Limb (tissue), 2 donors: ENCODE measurements around the gene GPX4.

ENCODE experiments used
- DNase-seq, 2 donors: peaks; one replicate each; pipeline ENCODE4 v3.0.0-alpha.2; 2016; ENCODE audit errors: extremely low spot score in 2 of 2

The GPX4 gene, protein sequence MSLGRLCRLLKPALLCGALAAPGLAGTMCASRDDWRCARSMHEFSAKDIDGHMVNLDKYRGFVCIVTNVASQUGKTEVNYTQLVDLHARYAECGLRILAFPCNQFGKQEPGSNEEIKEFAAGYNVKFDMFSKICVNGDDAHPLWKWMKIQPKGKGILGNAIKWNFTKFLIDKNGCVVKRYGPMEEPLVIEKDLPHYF

DNA sequence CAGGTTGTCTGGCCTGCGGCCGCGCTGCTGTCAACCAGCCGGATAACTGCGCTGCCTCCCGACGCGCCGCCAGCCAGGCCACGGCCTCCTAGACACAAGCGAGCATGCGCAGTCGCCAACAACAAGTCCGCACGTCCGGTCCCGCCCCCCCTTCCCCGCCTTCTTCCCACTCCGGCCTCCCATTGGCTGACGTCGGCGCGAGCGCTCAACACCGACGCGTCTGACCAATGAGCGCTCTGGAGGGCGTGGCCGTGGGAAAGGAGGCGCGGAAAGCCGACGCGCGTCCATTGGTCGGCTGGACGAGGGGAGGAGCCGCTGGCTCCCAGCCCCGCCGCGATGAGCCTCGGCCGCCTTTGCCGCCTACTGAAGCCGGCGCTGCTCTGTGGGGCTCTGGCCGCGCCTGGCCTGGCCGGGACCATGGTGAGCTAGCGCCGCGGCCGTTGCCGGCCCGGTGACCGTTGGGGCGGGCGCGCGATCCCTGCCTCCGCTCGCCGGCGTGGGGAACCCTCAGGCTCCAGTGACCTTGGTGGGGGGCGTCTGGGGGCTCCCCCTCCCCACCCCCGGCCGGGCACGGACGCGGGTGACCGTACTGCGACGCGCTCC, at the start of gene GPX4:
GPX4 (plus strand) TSS at position 287 of the 603 bp plus-strand sequence; CDS start at position 337, 50 bp downstream.
- DNase-seq = peak; percentile 99 to 100

DNA sequence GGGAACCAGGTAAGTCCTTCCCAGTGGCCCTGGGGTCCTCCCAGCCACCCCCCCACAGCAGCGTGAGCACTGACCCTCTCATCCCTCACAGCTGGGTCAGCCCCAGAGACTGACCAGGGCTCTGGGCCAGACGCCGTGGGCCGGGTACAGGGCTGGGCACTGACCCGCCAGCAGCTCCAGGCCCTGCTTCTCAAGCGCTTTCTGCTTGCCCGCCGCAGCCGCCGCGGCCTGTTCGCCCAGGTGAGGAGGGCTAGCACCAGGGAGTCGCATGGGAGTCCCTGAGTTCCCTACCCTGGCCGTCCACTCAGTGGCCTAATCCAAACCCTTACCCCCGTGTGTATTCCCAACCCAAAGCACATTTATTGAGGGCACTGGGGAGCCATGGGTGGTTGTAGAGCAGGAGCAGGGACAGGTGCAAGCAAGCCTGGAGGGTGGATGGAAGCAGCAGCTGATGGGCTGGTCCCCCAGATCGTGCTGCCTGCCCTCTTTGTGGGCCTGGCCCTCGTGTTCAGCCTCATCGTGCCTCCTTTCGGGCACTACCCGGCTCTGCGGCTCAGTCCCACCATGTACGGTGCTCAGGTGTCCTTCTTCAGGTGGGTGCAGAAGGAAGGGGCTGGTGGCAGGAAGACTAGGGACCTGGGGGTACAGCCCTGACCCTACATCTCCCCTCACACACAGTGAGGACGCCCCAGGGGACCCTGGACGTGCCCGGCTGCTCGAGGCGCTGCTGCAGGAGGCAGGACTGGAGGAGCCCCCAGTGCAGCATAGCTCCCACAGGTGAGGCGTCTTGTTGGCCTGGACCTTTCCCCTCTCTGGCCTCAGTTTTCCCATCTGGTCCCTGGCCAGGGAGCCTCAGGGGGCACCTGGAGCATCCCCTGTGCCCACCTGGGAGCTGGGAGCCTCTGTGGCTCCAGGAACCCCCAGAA, 49.4 kb upstream of the GPX4 start:
- DNase-seq = no peak

DNA sequence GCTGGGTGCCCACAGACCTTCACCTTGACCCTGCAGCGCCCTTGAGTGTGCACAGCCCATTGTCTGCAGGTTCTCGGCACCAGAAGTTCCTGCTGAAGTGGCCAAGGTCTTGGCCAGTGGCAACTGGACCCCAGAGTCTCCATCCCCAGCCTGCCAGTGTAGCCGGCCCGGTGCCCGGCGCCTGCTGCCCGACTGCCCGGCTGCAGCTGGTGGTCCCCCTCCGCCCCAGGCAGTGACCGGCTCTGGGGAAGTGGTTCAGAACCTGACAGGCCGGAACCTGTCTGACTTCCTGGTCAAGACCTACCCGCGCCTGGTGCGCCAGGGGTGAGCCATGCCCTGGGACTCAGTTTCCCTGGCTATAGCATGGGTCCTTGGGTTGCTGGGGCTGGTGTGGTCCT, 48.8 kb upstream of the GPX4 start:
- no peak for DNase-seq

DNA sequence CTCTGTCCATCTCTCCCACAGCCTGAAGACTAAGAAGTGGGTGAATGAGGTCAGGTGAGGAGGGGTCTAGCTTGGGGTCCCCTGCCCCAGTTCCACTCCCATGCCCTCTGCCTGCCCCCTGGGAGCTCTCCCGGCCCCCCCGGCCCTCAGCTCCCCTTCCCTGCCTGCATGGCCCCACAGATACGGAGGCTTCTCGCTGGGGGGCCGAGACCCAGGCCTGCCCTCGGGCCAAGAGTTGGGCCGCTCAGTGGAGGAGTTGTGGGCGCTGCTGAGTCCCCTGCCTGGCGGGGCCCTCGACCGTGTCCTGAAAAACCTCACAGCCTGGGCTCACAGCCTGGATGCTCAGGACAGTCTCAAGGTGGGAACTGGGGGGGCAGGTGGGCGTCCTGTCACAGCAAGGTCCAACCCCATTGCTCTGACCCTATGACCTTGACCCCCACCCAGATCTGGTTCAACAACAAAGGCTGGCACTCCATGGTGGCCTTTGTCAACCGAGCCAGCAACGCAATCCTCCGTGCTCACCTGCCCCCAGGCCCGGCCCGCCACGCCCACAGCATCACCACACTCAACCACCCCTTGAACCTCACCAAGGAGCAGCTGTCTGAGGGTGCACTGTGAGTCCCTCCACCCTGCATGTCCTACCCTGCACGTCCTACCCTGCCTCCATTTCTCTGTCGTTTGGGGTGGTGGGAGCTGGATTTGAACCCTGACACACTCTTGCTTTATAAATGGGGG, 47.7 kb upstream of the GPX4 start:
- no peak for DNase-seq

DNA sequence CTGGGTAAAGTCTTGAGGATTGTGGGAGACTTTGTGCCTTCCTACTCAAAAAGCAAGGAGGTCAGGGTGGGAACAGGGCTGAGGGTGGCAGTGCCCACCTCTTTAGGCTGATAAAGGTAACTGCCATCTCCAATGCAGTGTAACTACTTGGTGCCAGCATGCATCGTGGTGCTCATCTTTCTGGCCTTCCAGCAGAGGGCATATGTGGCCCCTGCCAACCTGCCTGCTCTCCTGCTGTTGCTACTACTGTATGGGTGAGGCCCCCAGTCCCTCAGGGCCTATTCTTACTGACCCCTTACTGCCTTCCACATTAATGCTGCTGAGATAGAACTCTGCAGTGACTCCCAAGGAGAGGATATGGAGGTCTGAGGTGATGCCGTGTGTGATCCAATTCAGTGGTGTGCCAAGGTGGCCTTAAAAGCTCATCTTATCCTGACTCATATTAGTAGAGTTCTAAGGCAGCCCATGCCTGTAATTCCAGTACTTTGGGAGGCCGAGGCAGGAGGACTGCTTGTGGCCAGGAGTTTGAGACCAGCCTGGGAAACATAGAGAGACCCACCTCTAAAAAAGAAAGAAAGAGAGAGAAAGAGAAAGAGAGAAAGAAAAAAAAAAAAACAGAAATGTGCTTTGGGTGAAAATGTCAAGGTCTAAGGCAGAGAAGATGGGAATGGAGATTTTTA, 46.5 kb upstream of the GPX4 start:
- DNase-seq = no peak

DNA sequence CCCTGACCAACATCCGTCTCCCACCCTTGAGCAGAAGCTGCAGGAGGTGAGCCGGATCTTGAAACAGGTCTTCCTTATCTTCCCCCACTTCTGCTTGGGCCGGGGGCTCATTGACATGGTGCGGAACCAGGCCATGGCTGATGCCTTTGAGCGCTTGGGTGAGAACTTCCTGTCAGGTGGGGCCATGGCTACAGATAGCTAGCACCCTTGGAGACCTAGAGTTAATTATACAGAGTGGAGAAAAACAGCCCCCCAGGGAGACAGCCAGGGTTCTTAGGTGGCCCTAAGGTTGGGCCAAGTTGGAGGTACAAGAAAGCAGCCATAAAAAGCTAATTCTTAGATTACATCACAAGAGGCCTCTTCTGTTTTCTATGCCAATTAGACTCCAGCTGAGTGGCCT, 45.7 kb upstream of the GPX4 start:
- no peak for DNase-seq

DNA sequence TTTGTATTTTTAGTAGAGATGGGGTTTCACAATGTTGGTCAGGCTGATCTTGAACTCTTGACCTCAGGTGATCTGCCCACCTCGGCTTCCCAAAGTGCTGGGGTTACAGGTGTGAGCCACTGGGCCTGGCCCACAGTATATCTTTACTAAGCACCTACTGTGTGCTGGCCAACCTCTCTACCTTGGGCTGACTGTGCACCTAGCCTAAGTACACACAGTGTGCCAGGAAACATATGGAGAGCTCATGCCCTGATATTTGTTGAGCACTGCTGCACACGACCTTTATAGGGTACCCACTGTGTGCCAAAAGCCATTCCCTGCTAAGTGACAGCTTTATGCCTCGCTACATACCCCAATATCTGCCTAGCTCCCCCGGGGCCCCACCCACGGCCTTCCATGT, 43.1 kb upstream of the GPX4 start:
- no peak for DNase-seq

DNA sequence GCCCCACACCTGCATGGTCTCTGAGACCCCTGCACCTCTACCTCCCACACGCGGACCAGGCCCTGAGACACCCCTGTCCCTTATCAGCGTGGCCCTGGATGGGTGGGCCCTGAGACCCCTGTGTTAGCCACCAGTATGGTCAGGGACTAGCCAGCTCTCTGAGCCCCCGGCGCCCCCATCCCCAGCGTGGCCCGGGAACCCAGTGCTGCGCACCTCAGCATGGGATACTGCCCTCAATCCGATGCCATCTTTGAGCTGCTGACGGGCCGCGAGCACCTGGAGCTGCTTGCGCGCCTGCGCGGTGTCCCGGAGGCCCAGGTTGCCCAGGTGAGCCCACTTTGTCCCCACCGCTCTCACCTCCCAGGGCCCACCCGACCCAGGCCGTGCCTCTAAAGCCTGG, 41.8 kb upstream of the GPX4 start:
- DNase-seq = no peak

DNA sequence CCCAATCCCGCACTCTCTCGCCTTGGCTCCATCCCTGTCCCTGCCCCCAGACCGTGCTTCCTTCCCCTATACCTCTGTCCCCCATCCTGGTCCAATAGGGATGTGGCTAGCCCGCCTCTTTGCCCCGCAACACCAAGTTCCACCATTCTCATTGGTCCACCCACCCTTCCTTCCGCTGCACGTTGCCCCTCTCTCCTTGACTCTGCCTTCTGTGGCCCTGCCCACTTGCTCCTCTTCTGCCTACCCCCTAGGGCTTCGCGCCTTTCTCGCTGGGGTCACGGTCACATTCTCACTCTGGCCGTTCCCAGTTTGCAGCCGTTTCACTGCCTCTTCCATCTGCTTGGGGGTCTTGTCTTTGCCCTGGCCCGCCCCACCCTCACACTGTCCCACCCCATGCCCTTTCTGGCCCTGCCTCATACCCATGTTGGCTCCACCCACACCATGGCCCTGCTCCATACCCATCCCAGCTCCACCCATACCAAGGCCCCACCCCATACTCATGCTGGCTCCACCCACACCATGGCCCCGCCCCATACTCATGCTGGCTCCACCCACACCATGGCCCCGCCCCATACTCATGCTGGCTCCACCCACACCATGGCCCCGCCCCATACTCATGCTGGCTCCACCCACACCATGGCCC, 41.3 kb upstream of the GPX4 start:
- no peak for DNase-seq

DNA sequence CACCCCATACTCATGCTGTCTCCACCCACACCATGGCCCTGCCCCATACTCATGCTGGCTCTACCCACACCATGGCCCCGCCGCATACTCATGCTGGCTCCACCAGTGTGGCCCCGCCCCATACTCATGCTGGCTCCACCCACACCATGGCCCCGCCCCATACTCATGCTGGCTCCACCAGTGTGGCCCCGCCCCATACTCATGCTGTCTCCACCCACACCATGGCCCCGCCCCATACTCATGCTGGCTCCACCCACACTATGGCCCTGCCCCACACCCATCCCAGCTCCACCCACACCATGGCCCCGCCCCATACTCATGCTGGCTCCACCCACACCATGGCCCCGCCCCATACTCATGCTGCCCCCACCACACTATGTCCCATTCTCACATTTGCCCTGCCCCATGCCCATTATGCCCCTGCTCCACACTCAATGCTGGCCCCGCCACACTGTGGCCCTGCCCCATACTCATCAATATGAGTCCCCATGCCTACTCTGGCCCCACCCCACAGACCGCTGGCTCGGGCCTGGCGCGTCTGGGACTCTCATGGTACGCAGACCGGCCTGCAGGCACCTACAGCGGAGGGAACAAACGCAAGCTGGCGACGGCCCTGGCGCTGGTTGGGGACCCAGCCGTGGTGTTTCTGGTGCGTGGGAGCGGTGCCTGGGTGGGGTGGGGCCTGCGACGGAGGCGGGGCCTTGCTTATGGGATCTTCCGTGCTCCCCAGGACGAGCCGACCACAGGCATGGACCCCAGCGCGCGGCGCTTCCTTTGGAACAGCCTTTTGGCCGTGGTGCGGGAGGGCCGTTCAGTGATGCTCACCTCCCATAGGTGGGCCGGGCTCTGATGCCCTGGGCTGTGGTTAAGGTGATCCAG, 40.5 kb upstream of the GPX4 start:
- DNase-seq = no peak

DNA sequence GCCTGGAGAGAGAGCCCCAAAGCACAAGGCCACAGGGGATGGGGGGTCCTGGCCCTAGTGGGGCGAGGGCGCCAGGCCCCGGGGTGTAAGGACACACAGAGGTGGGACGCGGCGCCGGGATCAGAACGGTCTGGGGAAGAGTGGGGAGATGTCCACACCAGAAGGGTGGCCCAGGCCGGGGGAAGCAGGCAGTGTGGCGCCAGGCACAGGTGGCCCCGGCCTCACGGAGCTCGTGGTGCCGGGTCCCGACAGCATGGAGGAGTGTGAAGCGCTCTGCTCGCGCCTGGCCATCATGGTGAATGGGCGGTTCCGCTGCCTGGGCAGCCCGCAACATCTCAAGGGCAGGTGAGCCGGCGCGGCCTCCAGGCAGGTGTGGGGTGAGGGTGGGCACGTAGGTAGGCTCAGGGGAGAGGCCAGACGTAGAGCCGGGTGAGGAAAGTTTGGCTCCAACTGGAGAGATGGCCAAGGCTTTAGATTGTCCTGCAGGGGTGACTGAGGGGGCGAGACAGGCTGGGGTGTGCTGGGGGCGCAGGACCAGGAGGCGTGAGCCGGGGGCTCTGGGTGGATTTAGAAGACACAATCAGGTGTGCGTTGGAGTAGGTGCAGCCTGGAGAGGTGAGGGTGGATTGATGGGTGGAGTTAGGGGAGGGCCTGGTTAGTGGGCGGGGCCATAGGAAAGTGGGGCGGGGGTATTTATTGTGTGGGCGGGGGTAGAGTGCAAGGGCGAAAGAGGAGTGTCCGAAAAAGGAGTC, 39.7 kb upstream of the GPX4 start:
- DNase-seq = no peak

DNA sequence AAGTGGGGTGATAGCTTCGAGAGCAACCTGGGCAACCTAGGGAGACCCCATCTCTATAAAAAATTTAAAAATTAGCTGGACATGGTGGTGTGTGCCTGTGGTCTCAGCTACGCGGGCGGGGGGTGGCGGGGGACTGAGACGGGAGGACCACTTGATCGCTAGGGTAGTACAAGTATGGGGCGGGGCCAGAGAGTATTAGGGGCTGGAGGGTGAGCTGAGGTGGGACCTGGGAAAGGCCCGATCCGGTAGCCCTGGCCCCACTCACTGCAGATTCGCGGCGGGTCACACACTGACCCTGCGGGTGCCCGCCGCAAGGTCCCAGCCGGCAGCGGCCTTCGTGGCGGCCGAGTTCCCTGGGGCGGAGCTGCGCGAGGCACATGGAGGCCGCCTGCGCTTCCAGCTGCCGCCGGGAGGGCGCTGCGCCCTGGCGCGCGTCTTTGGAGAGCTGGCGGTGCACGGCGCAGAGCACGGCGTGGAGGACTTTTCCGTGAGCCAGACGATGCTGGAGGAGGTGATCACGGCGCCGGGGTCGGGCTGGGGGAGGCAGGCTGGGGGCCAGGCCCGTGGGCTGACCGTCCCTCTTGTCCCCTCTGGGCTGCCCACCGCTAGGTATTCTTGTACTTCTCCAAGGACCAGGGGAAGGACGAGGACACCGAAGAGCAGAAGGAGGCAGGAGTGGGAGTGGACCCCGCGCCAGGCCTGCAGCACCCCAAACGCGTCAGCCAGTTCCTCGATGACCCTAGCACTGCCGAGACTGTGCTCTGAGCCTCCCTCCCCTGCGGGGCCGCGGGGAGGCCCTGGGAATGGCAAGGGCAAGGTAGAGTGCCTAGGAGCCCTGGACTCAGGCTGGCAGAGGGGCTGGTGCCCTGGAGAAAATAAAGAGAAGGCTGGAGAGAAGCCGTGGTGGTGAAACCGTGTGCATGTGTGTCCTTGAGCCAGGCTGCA, 38.9 kb upstream of the GPX4 start:
- peak; percentile 47 to 76 for DNase-seq

DNA sequence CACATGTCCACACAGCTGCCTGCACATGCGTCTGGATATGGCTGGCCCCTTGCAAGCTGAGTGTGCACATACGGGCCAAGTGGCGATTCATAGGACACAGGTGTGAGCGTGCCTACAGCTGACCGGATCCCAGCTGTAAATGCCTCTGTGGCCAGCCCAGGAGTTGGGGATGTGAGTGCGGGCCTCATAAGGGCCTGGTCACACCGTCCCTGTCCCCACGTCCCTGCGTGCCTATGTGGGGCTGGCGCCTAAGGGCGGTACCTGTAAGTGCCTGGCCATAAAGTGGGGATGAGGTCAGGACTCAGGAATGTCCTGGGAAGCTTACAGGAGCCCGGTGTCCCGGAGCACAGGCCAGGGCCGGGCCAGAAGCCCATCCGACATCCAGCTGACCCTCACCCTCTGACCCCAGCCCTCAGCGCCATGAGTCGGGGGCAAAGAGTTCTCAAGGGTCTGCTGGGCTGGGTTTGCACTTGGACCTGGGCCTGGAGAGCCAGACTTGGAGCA, 38.1 kb upstream of the GPX4 start:
- no peak for DNase-seq

DNA sequence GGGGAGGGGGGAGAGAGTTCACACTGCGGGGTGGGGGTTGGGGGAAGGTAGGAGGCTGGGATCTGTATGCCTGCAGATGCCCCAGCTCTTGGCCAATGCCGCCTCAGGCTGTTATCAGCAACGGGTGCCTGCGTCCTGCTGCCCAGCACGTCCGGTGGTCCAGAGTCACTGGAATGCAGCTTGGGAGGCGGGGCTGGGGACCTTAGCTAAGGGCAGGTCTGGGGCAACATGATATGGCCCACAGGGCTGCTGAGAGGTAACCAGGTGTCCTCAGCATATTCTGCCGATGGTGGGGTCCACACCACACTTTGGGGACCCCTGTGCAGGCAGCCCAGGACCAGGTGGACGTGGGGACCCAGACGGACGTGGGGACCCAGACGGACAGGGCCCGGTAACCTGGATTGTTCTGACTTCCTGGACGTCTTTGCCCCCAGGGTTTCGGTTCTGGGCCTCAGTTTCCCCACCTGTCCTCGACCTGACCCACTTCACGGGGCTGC, 37.5 kb upstream of the GPX4 start:
- DNase-seq = no peak

DNA sequence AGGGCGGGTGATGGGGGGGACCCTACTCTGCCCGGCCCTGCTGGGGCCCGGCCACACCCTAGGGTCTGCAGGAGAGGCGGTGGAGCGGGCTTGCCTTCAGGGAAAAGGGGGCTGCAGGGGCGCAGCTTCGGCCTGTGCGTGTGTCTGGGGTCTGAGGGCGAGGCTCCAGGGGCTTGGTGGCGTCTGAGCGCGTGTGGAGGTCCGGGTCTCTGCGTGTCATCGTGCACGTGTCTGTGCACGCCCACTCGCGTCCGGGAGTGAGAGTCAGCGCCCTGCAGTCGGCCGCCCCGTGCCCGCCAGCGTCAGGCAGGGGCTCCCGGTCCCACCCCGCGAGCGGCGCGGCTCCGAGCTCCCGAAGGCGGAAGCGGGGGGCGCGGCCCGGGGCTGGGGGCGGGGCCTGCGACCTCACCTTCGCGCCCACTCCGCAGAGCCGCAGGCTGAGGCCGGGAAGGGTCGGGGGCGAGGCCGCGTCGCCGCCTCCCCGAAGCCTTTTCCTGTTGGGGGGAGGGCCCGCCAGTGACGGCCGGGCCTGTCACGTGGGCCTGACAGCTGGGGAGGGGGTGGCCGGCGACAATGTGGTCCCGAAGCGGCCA, 37.0 kb upstream of the GPX4 start, which contains the start of gene ARHGAP45:
ARHGAP45 (plus strand) TSS at position 420 of the 593 bp plus-strand sequence. CDS start 239 bp downstream, outside the sequence.
- no peak for DNase-seq

DNA sequence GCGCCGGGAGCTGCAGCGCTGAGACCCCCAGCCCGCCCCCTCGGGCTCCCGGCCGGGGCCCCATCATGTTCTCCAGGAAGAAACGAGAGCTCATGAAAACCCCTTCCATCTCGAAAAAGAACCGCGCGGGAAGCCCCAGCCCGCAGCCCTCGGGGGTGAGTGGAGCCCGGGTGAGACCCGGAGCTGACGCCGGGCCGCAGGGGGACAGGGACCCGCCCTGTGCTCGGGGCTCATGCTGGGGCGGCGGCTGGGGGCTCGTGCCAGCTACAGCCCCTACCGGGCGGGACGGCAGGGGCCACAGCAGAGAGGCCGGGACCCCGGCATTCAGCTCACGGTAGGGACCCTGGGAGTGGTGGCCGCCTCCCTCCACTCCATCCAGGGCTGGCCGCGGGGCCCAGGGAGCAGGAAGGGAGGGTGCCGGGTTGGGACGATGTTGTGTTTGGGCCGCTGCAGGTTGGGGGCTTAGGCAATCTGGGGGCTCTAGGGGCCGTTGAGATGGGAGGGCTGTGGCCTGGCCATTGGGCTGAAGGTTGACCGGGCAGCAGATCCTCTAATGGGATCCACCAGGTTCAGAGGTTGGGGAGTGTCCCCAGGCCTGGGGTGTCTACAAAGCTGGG, 36.3 kb upstream of the GPX4 start:
- no peak for DNase-seq
